Activated CD4-positive, alpha-beta T cell treated with anti-CD3 and anti-CD28 coated beads, Interleukin-2, amount 10 ng/mL, durations not matched to agents 7 days and 5 days (primary cell): Measurements from ENCODE around the gene HS3ST1. TPM values are rescaled to one million over a fixed set of nuclear protein-coding genes. Genes with fewer than 3 reads are reported as not detected.

ENCODE experiments used
- CTCF ChIA-PET: fragments of 350-600 bp; sonication (Branson Sonifier 250); formaldehyde crosslinking; loops from one replicate; lab custom pipeline; 2021; ENCODE audit warnings: antibody characterized with exemption; lab: Charles Lee
- POLR2A ChIA-PET: fragments of 350-600 bp; sonication (Branson Sonifier 250); formaldehyde crosslinking; loops from one replicate; lab custom pipeline; 2021; ENCODE audit warnings: antibody characterized with exemption; lab: Charles Lee
- DNase-seq: peaks from one replicate; pipeline ENCODE4 v3.0.0-alpha.2; 2020
- H3K27ac Mint-ChIP-seq: one replicate; pipeline ENCODE4 v1.8.0; 2021; ENCODE audit warnings: mild to moderate bottlenecking, moderate library complexity, mixed read lengths
- H3K27me3 Mint-ChIP-seq: one replicate; pipeline ENCODE4 v1.8.0; 2021; ENCODE audit warnings: mixed read lengths
- H3K36me3 Mint-ChIP-seq: one replicate; pipeline ENCODE4 v1.8.0; 2021; ENCODE audit warnings: low read depth, mixed read lengths
- H3K4me1 Mint-ChIP-seq: one replicate; pipeline ENCODE4 v1.8.0; 2021; ENCODE audit warnings: mixed read lengths
- H3K4me3 Mint-ChIP-seq: one replicate; pipeline ENCODE4 v1.8.0; 2021; ENCODE audit warnings: mild to moderate bottlenecking, moderate library complexity, mixed read lengths
- H3K9me3 Mint-ChIP-seq: one replicate; pipeline ENCODE4 v1.8.0; 2021; ENCODE audit warnings: mixed read lengths
- total RNA-seq, 2 experiments: library from RNA; stranded (reverse); gene quantifications; one replicate each; pipeline ENCODE4 v1.2.3, GENCODE V29; 2021

Gene HS3ST1
- total RNA-seq, 2 experiments from 2014 or later, result not detected

- H3K27me3 Mint-ChIP-seq, result peaks cover 55% of the 10 kb centered on the region
- CTCF ChIA-PET, result interaction anchor here (0.8 to 1.1 kb wide), 2 partner anchors 17 to 25 kb away, joined by 3 to 4 read pairs; no protein-coding TSS in a partner anchor
- no peak for DNase-seq
- H3K4me3 Mint-ChIP-seq, result peak overlapping the region; percentile 55
- no peak overlapping the region for H3K27ac Mint-ChIP-seq
- H3K36me3 Mint-ChIP-seq, result no peaks in the 10 kb centered on the region
- POLR2A ChIA-PET, result no interaction called here
- no peaks in the 10 kb centered on the region for H3K9me3 Mint-ChIP-seq
- peaks cover 17% of the 10 kb centered on the region for H3K4me1 Mint-ChIP-seq
Measured at GRCh38 chr4:11429699-11430045, 978 bp upstream of the HS3ST1 start.

- Mint-ChIP-seq H3K36me3 (no peaks in the 10 kb centered on the region), H3K9me3 (no peaks in the 10 kb centered on the region), H3K4me1 (peaks cover 17% of the 10 kb centered on the region), H3K27ac (no peak overlapping the region), H3K4me3 (peak overlapping the region; percentile 55), H3K27me3 (peaks cover 55% of the 10 kb centered on the region)
- DNase-seq, result peak; percentile 20
- CTCF ChIA-PET, result interaction anchor here (1.1 kb wide), 1 partner anchor 18 kb away, joined by 4 read pairs; no protein-coding TSS in a partner anchor
- POLR2A ChIA-PET, result no interaction called here
Measured at GRCh38 chr4:11428899-11429698, 405 bp upstream of the HS3ST1 start.

DNA sequence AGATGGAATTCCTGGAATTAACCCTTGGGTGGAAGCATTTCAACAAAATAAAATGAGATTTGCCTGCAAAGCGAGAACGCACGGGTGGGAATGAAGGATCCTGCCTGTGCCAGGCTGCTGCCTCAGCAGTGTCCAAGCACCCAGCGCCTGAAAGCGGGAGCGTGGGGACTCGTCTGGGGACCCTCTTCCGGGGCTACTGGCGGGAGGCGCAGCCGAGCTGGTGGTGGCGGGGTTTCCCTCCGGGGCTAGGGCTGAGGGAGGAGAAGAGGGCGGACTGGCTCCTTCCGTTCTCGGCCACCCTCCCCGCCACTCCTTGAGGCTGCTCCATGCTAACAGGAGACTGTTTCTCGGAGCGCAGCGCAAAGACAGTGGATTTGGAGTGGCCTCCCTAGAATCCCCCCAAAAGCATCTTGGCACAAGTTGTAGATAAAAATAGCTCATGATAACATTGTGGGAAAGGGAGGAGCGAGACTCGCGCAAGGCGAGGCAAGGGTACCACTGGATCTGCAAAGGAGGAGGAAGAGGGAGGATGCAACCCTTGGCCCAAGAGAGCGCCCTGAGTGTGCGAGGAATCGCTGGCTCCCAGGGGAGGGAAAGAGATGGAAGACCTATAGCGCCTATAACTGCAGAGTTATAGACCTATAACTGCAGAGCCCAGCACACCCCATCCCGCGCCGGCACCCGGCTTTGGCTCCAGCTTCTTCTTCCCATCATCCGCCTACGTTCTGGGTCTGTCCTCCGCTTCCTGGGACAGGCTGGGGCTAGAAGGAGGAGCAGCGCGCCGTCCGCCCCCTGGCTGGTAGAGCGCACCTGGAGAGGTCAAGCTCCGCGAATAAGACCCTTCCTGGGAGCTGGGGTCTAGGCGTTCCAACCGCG, 1.3 kb downstream of the HS3ST1 start:
- H3K4me1 Mint-ChIP-seq, result peaks cover 17% of the 10 kb centered on the region
- no peaks in the 10 kb centered on the region for H3K9me3 Mint-ChIP-seq
- CTCF ChIA-PET, result no interaction called here
- H3K36me3 Mint-ChIP-seq, result no peaks in the 10 kb centered on the region
- H3K4me3 Mint-ChIP-seq, result no peak overlapping the region
- no peak for DNase-seq
- POLR2A ChIA-PET, result no interaction called here
- no peak overlapping the region for H3K27ac Mint-ChIP-seq
- peaks cover 45% of the 10 kb centered on the region for H3K27me3 Mint-ChIP-seq

- H3K9me3 Mint-ChIP-seq, result no peaks in the 10 kb centered on the region
- no peaks in the 10 kb centered on the region for H3K36me3 Mint-ChIP-seq
- H3K27me3 Mint-ChIP-seq, result peaks cover 40% of the 10 kb centered on the region
- peaks cover 17% of the 10 kb centered on the region for H3K4me1 Mint-ChIP-seq
- DNase-seq, result no peak
- POLR2A ChIA-PET, result no interaction called here
- no peak overlapping the region for H3K4me3 Mint-ChIP-seq
- H3K27ac Mint-ChIP-seq, result no peak overlapping the region
- CTCF ChIA-PET, result no interaction called here
Measured at GRCh38 chr4:11426731-11427120, 2.0 kb downstream of the HS3ST1 start.

DNA sequence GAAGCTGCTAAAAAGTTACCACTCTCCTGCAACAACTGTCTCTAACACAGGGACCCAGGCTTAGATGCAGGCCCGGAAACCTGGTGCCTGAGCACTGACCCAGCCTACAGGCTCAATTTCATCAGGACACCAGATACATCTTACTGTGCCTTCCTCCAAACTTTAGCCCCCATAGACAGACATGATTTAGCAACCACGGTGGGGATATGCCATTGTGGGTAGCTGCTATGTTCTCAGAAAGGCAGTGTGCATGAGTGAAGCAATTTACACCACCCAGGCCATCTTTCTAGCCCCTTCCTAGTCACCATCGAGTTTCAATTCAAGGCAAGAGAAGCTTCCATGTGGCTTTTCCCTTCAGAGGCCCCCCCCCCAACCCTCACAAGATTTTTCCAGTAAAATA, 2.7 kb downstream of the HS3ST1 start:
- CTCF ChIA-PET, result interaction anchor here (1.0 kb wide), 1 partner anchor 9 kb away, joined by 4 read pairs; no protein-coding TSS in a partner anchor
- POLR2A ChIA-PET, result no interaction called here

GRCh38 chr4:11424856-11425255, 3.8 kb downstream of the HS3ST1 start:
- CTCF ChIA-PET, result no interaction called here

More for the DNA sequence above, 2.7 kb downstream of the HS3ST1 start:
- H3K4me3 Mint-ChIP-seq, result no peak overlapping the region
- H3K4me1 Mint-ChIP-seq, result peaks cover 17% of the 10 kb centered on the region
- no peak overlapping the region for H3K27ac Mint-ChIP-seq
- peaks cover 34% of the 10 kb centered on the region for H3K27me3 Mint-ChIP-seq
- no peaks in the 10 kb centered on the region for H3K36me3 Mint-ChIP-seq
- no peaks in the 10 kb centered on the region for H3K9me3 Mint-ChIP-seq
- no peak for DNase-seq

DNA sequence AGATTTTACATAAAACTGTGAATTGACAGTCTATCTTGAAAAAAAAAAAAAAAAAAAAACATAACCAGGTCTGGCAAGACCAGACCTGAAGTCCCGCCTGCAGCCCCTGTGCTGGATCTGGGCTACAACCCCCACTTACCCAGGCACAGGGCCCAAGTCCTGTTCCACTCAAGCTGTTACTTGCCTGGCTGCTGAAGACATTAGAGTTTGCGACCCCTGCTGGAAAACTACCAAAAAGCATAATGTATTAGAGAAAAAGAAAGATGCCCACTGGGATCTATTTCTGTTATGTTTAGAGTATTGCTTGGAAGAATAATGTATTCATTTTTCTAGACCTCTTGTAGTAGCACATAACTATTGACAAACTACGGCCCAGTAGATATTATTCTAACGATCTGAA, 4.7 kb downstream of the HS3ST1 start:
- H3K27me3 Mint-ChIP-seq, result peaks cover 20% of the 10 kb centered on the region
- H3K27ac Mint-ChIP-seq, result no peak overlapping the region
- no peaks in the 10 kb centered on the region for H3K9me3 Mint-ChIP-seq
- H3K4me3 Mint-ChIP-seq, result no peak overlapping the region
- DNase-seq, result peak; percentile 40
- CTCF ChIA-PET, result interaction anchor here (0.7 kb wide), 1 partner anchor 18 kb away, joined by 5 read pairs; no protein-coding TSS in a partner anchor
- POLR2A ChIA-PET, result no interaction called here
- no peaks in the 10 kb centered on the region for H3K36me3 Mint-ChIP-seq
- H3K4me1 Mint-ChIP-seq, result peaks cover 13% of the 10 kb centered on the region

More at GRCh38 chr4:11424856-11425255, 3.8 kb downstream of the HS3ST1 start:
- H3K36me3 Mint-ChIP-seq, result no peaks in the 10 kb centered on the region
- no peak for DNase-seq
- H3K27me3 Mint-ChIP-seq, result peaks cover 27% of the 10 kb centered on the region
- H3K4me1 Mint-ChIP-seq, result peaks cover 17% of the 10 kb centered on the region
- no peaks in the 10 kb centered on the region for H3K9me3 Mint-ChIP-seq
- no peak overlapping the region for H3K27ac Mint-ChIP-seq
- POLR2A ChIA-PET, result no interaction called here
- no peak overlapping the region for H3K4me3 Mint-ChIP-seq

DNA sequence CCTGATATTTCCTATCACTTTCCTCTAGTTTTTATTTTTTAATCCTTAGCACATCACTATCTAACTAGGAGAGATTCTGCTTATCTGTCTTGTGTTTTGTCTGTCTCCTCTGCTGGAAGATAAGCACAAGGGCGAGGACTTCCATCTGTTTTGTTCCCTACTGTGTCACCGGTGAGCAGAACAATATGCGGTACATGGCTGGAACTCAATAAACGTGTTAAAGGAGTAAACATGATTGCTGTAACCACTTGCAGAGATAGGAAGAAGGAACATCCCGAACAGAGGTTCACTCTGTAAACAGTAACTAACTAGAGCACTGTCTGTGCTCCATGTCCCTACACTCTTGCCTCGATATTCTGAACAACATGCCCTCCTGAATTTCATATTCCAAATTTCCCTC, 5.2 kb downstream of the HS3ST1 start:
- no peaks in the 10 kb centered on the region for H3K36me3 Mint-ChIP-seq
- peaks cover 19% of the 10 kb centered on the region for H3K27me3 Mint-ChIP-seq
- no peak overlapping the region for H3K4me3 Mint-ChIP-seq
- CTCF ChIA-PET, result interaction anchor here (0.7 kb wide), 1 partner anchor 17 kb away, joined by 5 read pairs; no protein-coding TSS in a partner anchor
- no peaks in the 10 kb centered on the region for H3K9me3 Mint-ChIP-seq
- DNase-seq, result no peak
- peaks cover 12% of the 10 kb centered on the region for H3K4me1 Mint-ChIP-seq
- no peak overlapping the region for H3K27ac Mint-ChIP-seq
- POLR2A ChIA-PET, result no interaction called here

GRCh38 chr4:11421116-11421515, 7.6 kb downstream of the HS3ST1 start:
- no peak overlapping the region for H3K4me3 Mint-ChIP-seq
- H3K27ac Mint-ChIP-seq, result no peak overlapping the region
- no peaks in the 10 kb centered on the region for H3K27me3 Mint-ChIP-seq
- no peaks in the 10 kb centered on the region for H3K36me3 Mint-ChIP-seq
- ChIA-PET POLR2A (no interaction called here), CTCF (interaction anchor here (1.0 kb wide), 1 partner anchor 25 kb away, joined by 3 read pairs; no protein-coding TSS in a partner anchor)
- H3K9me3 Mint-ChIP-seq, result no peaks in the 10 kb centered on the region
- no peak for DNase-seq
- H3K4me1 Mint-ChIP-seq, result no peaks in the 10 kb centered on the region

GRCh38 chr4:11420327-11420726, 8.4 kb downstream of the HS3ST1 start:
- no peaks in the 10 kb centered on the region for H3K9me3 Mint-ChIP-seq
- no peaks in the 10 kb centered on the region for H3K27me3 Mint-ChIP-seq
- H3K4me3 Mint-ChIP-seq, result no peak overlapping the region
- POLR2A ChIA-PET, result no interaction called here
- CTCF ChIA-PET, result interaction anchor here (1.0 kb wide), 1 partner anchor 25 kb away, joined by 3 read pairs; no protein-coding TSS in a partner anchor
- no peak overlapping the region for H3K27ac Mint-ChIP-seq
- H3K36me3 Mint-ChIP-seq, result no peaks in the 10 kb centered on the region
- no peaks in the 10 kb centered on the region for H3K4me1 Mint-ChIP-seq
- DNase-seq, result no peak

DNA sequence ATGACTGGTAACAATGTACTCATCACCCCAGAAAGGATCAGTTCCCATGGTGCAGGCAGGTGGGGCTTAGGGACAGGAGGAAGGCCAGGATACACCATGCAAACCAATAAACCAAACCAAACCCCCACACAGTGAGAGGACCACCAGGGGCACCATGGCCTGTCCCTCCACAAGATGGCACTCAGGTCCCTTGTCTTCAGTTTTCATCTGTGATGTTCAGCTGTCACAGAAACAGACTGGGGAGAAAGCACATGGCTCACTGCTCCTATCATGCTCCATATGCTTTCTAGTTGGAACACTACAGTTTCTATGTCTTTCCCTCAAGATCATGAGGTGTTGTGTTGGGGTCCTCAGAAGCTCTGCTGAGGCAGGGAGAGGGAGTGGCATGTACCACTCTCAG, 10.1 kb downstream of the HS3ST1 start:
- Mint-ChIP-seq H3K27ac (no peak overlapping the region), H3K4me1 (no peaks in the 10 kb centered on the region), H3K9me3 (no peaks in the 10 kb centered on the region), H3K4me3 (no peak overlapping the region), H3K36me3 (no peaks in the 10 kb centered on the region), H3K27me3 (no peaks in the 10 kb centered on the region)
- DNase-seq, result no peak
- ChIA-PET POLR2A (no interaction called here), CTCF (no interaction called here)

DNA sequence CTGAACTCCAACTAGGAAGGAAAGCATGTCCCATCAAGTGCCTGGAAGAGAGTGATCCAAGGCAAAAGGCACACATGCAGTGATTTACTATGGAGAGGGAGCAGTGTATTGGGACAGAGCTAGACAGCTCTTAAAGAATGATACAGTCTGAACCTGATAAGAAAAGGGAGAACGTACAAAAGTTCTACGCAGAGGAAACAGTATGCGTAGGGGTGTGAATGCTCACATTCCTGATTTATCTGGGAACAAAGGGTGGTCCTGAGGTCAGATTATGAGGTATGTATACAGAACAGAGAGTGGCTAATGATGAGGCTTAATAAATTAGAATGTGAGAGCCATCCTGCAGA, 12.0 kb downstream of the HS3ST1 start:
- no peak for DNase-seq
- Mint-ChIP-seq H3K36me3 (no peaks in the 10 kb centered on the region), H3K27ac (no peak overlapping the region), H3K9me3 (no peaks in the 10 kb centered on the region), H3K4me1 (no peaks in the 10 kb centered on the region), H3K4me3 (no peak overlapping the region), H3K27me3 (no peaks in the 10 kb centered on the region)
- ChIA-PET POLR2A (no interaction called here), CTCF (interaction anchor here (2.1 kb wide), 1 partner anchor 9 kb away, joined by 4 read pairs; no protein-coding TSS in a partner anchor)
